ENCODE measurements around the gene ZNF576.

The ZNF576 gene

GRCh38 chr19:43551399-43552197 is 44.8 kb upstream of the ZNF576 start:
- TF ChIP-seq SNAI2 (CRISPR knock-in tag; IDR thresholded peaks at IDR 0.05) (no peak), PPARA (CRISPR knock-in tag; IDR thresholded peaks at IDR 0.05; ENCODE audit: borderline replicate concordance) (no peak), CSRNP3 (CRISPR knock-in tag; IDR thresholded peaks at IDR 0.05) (no peak), ZFP3 (CRISPR knock-in tag; IDR thresholded peaks at IDR 0.05) (no peak), CREB5 (CRISPR knock-in tag; IDR thresholded peaks at IDR 0.05; ENCODE audit: low read depth) (no peak), PATZ1 (CRISPR knock-in tag; IDR thresholded peaks at IDR 0.05; ENCODE audit: borderline replicate concordance) (no peak), GLIS3 (CRISPR knock-in tag; IDR thresholded peaks at IDR 0.05) (no peak), ZFP30 (CRISPR knock-in tag; IDR thresholded peaks at IDR 0.05) (no peak), TOX (CRISPR knock-in tag; IDR thresholded peaks at IDR 0.05; ENCODE audit: borderline replicate concordance) (no peak), ESRRG (CRISPR knock-in tag; IDR thresholded peaks at IDR 0.05) (no peak), OSR1 (CRISPR knock-in tag; IDR thresholded peaks at IDR 0.05) (no peak), RARB (CRISPR knock-in tag; IDR thresholded peaks at IDR 0.05) (no peak), BACH2 (CRISPR knock-in tag; IDR thresholded peaks at IDR 0.05; ENCODE audit: borderline replicate concordance) (no peak), ZNF70 (CRISPR knock-in tag; IDR thresholded peaks at IDR 0.05) (no peak), POU6F1 (CRISPR knock-in tag; IDR thresholded peaks at IDR 0.05; ENCODE audit: borderline replicate concordance, low read depth) (no peak), ARNTL (CRISPR knock-in tag; IDR thresholded peaks at IDR 0.05; ENCODE audit: borderline replicate concordance, low read depth) (no peak), CSDC2 (CRISPR knock-in tag; IDR thresholded peaks at IDR 0.05) (no peak), ZNF565 (CRISPR knock-in tag; conservative IDR thresholded peaks at IDR 0.05; ENCODE audit: low read depth) (no peak)
- no peak for ATAC-seq

- no peak for ATAC-seq
- TF ChIP-seq CSDC2 (CRISPR knock-in tag; IDR thresholded peaks at IDR 0.05) (no peak), ZFP3 (CRISPR knock-in tag; IDR thresholded peaks at IDR 0.05) (no peak), CSRNP3 (CRISPR knock-in tag; IDR thresholded peaks at IDR 0.05) (no peak), POU6F1 (CRISPR knock-in tag; IDR thresholded peaks at IDR 0.05; ENCODE audit: borderline replicate concordance, low read depth) (no peak), ZNF565 (CRISPR knock-in tag; conservative IDR thresholded peaks at IDR 0.05; ENCODE audit: low read depth) (no peak), ARNTL (CRISPR knock-in tag; IDR thresholded peaks at IDR 0.05; ENCODE audit: borderline replicate concordance, low read depth) (no peak), SNAI2 (CRISPR knock-in tag; IDR thresholded peaks at IDR 0.05) (no peak), ESRRG (CRISPR knock-in tag; IDR thresholded peaks at IDR 0.05) (no peak), TCF4 (CRISPR knock-in tag; IDR thresholded peaks at IDR 0.05; ENCODE audit: borderline replicate concordance) (no peak), ZNF8 (CRISPR knock-in tag; IDR thresholded peaks at IDR 0.05) (no peak), GLIS3 (CRISPR knock-in tag; IDR thresholded peaks at IDR 0.05) (no peak), TSHZ2 (CRISPR knock-in tag; IDR thresholded peaks at IDR 0.05) (no peak), RARB (CRISPR knock-in tag; IDR thresholded peaks at IDR 0.05) (no peak), ZFP30 (CRISPR knock-in tag; IDR thresholded peaks at IDR 0.05) (no peak), TOX (CRISPR knock-in tag; IDR thresholded peaks at IDR 0.05; ENCODE audit: borderline replicate concordance) (no peak), PPARA (CRISPR knock-in tag; IDR thresholded peaks at IDR 0.05; ENCODE audit: borderline replicate concordance) (no peak), CREB5 (CRISPR knock-in tag; IDR thresholded peaks at IDR 0.05; ENCODE audit: low read depth) (no peak)
Measured at GRCh38 chr19:43552198-43552450, 44.3 kb upstream of the ZNF576 start.
